ENCODE data around the gene CYREN. TPM values are rescaled to one million over a fixed set of nuclear protein-coding genes. Genes with fewer than 3 reads are reported as not detected.
"Not testable (repeated sequence)": the region's sequence is repeated elsewhere in the genome, so short reads cannot be mapped to it uniquely, and the experiment has no call there.

The CYREN gene
- total RNA-seq, 1 experiment from 2014 or later = 79.0 TPM

GRCh38 chr7:135160098-135160857 lies 10.2 kb downstream of the CYREN start:
- peak; percentile 71 for DNase-seq (ENCODE audit: low read depth)

- DNase-seq (ENCODE audit: low read depth) = peak; percentile 44
These were observed 11.0 kb downstream of the CYREN start for GRCh38 chr7:135159359-135160085.

DNA sequence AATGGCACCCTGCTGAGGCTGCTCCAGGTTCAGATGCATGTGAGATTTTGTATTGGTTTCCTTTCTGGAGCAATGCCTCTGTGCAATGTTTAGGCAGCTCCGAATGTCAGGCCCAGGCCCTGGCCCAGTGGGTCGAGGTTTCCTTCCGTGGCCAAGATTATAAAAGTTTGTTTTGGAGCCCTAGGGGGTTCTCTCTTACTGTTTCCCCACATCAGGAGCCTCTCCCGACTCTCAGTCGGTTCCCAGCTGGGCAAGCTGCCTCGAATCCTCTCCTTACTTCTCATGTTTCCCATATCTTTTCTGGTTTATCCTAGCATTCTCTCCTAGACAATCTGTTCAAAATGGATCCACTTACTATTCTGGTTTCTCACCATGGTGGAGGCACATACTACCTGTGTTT lies 11.6 kb downstream of the CYREN start:
- DNase-seq (ENCODE audit: low read depth) = no peak

GRCh38 chr7:135158141-135158655 lies 12.3 kb downstream of the CYREN start:
- no peak for DNase-seq (ENCODE audit: low read depth)

GRCh38 chr7:135156290-135156689 lies 14.2 kb downstream of the CYREN start:
- no peak for DNase-seq (ENCODE audit: low read depth)

DNA sequence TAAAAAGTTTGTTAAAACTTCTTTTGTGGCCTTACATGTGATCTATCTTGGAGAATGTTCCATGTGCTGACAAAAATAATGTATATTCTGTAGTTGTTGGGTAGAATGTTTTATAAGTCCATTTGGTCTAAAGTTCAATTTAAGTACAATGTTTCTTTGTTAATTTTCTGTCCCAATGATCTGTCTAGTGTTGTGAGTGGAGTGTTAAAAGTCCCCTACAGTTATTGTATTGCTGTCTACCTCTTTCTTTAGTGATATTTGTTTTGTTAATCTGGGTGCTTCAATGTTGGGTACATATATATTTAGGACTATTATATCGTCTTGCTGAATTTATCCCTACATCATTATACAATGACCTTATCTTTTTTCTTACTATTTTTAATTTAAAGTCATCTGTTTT lies 15.8 kb downstream of the CYREN start:
- no peak for DNase-seq (ENCODE audit: low read depth)

DNA sequence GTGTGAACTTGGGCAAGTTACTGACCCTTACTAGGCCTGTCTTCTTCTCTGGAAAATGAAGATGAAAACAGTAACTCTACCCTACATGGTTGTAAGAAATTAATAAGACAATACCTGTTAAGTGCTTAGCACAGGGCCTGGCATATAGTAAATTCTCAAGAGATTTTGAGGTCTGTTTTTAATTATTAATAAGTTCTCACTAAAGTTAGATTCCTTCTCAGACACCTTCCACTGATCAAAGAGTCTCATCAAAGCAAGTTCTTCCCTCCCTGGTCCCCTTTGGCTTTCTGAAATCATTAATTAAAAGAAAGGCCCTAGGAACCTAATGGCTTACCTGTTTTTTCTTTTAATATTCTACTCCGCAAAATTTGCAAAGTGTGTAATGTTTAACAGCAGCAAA lies 18.1 kb downstream of the CYREN start:
- no peak for DNase-seq (ENCODE audit: low read depth)

DNA sequence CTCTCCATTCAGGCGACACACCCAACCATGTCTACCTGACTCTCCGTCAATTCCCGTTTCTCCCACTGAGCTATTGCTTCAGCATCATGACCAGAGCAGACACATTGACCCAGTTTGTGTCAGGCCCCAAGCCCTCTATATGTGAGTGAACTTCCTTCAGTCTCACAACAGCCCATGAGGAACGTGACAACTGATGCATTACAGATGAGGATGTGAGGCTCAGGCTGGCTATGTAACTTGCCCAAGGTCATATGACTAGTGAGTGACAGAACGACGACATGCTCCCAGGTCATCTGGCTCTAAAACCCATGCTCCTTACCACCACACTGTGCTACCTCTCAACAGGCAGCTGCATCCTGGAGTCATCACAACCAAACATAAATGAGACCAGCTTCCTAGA lies 19.0 kb downstream of the CYREN start:
- no peak for DNase-seq (ENCODE audit: low read depth)

- DNase-seq (ENCODE audit: low read depth) = no peak
These were observed 19.4 kb downstream of the CYREN start for GRCh38 chr7:135151132-135151531.

- no peak for DNase-seq (ENCODE audit: low read depth)
These were observed 20.3 kb downstream of the CYREN start for GRCh38 chr7:135150072-135150782.

- peak; percentile 64 for DNase-seq (ENCODE audit: low read depth)
These were observed 22.4 kb downstream of the CYREN start, which contains the start of gene TMEM140 for GRCh38 chr7:135147899-135148721. TMEM140 (plus strand) TSS chr7:135148072; CDS start chr7:135164442, 16,370 bp downstream.

DNA sequence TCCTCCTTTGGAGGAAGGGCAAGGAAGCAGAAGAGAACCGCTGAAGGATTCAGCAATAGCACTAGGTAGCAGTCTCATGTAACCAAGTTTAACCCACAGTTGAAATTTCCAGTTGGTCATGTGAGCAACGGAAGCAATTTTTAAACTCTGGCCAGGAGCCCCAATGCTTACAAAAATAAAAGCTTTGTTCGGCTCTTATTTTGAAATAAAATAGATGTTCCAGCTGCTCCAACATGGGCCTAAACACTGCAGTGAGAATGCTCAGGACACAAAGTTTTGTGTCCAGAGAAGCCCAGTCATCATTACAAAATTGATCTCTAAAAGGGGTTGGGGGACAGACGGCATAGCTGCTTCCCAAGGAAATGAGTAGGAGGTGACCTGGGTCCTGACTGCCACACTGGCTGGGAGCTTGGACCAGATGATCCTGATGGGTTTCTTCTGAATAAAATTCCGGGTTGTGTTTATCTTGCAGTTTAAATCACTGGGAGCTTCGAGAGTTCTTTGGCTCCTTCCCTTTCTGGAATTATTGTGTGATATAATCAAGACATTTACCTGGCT lies 23.1 kb downstream of the CYREN start:
- DNase-seq (ENCODE audit: low read depth) = peak; percentile 71

DNA sequence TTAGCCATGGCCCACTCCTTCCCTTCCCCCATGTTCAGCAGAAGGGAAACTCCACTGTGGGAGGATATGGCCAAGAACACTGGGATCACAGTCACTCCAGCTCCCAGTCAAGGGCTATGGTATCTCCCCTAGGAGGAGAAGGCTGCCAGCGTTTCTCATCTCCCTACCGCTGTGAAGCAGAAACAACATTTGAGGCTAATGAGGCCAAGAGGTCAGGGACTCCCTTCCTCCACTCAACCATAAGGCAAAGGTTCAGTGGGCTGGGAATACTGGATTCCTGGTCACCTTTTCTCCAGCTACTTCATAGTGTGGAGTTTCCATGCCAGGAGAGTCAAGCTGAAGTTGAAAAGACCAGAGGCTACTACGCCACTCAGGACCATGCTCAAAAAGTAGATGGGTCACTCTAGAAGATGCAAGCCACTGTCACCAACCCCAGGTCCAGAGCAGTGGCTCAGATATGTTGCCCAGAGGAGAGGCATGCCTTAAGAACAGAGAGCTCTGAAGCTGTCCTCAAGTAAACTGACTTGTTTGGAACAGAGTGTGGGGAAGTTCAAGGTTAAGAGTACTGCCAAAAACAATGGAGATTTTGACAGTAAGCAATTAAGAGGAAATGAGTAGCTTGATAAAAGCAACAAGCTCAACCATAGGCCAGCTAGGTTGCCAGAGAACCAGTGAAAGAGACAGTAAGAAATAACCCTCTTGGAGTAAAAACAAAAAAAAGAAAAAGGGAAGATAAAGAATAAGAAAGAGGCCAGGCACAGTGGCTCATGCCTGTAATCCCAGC lies 26.4 kb downstream of the CYREN start:
- DNase-seq (ENCODE audit: low read depth) = no peak

DNA sequence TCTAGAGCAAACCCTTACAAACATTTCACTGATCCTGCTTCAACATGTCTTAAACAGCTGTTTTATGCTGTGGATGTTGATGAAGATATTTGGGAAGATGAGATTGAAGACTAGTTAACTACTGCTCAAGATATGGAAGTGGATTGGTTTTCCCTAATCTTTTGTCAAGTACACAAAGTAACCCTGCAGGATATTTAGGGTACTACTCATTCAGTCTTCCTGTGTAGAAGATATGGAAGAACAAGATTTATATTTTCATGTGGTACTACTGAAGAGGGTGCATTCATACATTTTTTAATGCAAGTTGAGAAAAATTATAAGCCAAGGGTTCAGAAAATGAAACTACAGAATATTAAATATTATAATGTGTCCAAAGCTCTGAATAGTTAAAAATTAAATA lies 40.9 kb downstream of the CYREN start:
- no peak for DNase-seq (ENCODE audit: low read depth)

DNA sequence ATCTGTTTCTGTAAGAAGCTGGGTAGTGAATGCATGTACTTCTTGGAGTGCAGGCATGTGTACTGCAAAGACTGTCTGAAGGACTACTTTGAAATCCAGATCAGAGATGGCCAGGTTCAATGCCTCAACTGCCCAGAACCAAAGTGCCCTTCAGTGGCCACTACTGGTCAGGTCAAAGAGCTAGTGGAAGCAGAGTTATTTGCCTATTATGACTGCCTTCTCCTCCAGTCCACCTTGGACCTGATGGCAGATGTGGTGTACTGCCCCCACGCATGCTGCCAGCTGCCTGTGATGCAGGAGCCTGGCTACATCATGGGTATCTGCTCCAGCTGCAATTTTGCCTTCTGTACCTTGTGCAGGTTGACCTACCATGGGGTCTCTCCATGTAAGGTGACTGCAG lies 41.6 kb downstream of the CYREN start:
- no peak for DNase-seq (ENCODE audit: low read depth)

DNA sequence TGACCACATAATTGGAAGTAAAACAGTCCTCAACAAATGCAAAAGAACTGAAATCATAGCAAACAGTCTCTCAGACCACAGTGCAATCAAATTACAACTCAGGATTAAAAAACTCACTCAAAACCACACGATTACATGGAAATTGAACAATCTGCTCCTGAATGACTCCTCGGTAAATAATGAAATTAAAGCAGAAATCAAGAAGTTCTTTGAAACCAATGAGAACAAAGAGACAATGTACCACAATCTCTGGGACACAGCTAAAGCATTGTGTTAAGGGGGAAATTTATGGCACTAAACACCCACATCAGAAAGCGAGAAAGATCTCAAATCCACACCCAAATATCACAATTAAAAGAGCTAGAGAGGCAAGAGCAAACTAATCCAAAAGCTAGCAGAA lies 45.9 kb downstream of the CYREN start:
- DNase-seq (ENCODE audit: low read depth) = not testable (repeated sequence)

DNA sequence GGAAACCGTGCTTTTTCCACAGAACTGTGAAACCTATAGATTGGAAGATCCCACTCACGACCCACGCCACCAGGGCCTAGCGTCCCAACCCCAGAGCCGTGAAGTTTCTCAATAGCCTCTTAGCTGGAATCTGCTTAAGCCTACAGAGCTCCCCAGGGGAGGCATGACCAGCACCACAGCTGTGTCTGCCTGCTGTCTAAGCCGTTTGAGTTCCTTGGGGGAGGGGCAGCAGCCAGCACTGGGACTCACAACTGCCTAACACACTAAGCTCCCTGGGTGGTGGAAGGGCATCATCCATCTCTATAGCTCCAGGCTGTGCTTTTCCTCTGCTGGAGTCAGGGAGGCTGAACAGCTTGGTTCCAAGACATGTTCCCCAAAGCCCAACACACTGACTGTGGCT lies 48.6 kb downstream of the CYREN start:
- peak; percentile 8 for DNase-seq (ENCODE audit: low read depth)

- no peak for DNase-seq (ENCODE audit: low read depth)
These were observed 53.4 kb downstream of the CYREN start for GRCh38 chr7:135117096-135117495.
